Stimulated activated naive B cell treated with anti-CD40 and anti-IgM and Interleukin-4, amounts not matched to agents 10 μg/mL and 1 μg/mL and 100 μg/mL, for 72 hours (primary cell): ENCODE results near the gene OR14K1.
A peak's percentile ranks its signal among the peaks of the same experiment; 100 is the strongest.
"Not testable (repeated sequence)": the region's sequence is repeated elsewhere in the genome, so short reads cannot be mapped to it uniquely, and the experiment has no call there.

Experiments
- ATAC-seq, 2 donors: fragments of 150-1000 bp; cut with Tn5 transposase; replicated peaks; 2 replicates each; pipeline ENCODE4 v1.10.0; 2021; ENCODE audit warnings: moderate library complexity in 1 of 2
- DNase-seq: peaks from one replicate; pipeline ENCODE4 v3.0.0; 2021
- H3K27ac Mint-ChIP-seq: one replicate; pipeline ENCODE4 v1.8.0; 2022; ENCODE audit warnings: mild to moderate bottlenecking, mixed read lengths
- H3K27me3 Mint-ChIP-seq, 2 donors: one replicate each; pipeline ENCODE4 v1.8.0; 2022; ENCODE audit warnings: mixed read lengths in 2 of 2
- H3K36me3 Mint-ChIP-seq, 2 donors: one replicate each; pipeline ENCODE4 v1.8.0; 2022; ENCODE audit warnings: mixed read lengths in 2 of 2, mild to moderate bottlenecking in 1 of 2
- H3K4me1 Mint-ChIP-seq, 2 donors: one replicate each; pipeline ENCODE4 v1.8.0; 2022; ENCODE audit warnings: mixed read lengths in 2 of 2, mild to moderate bottlenecking in 1 of 2
- H3K4me3 Mint-ChIP-seq, 2 donors: one replicate each; pipeline ENCODE4 v1.8.0; 2022; ENCODE audit warnings: mild to moderate bottlenecking in 2 of 2, mixed read lengths in 2 of 2, moderate library complexity in 1 of 2
- H3K9me3 Mint-ChIP-seq, 2 donors: one replicate each; pipeline ENCODE4 v1.8.0; 2022; ENCODE audit warnings: mixed read lengths in 2 of 2, mild to moderate bottlenecking in 1 of 2

The OR14K1 gene, protein sequence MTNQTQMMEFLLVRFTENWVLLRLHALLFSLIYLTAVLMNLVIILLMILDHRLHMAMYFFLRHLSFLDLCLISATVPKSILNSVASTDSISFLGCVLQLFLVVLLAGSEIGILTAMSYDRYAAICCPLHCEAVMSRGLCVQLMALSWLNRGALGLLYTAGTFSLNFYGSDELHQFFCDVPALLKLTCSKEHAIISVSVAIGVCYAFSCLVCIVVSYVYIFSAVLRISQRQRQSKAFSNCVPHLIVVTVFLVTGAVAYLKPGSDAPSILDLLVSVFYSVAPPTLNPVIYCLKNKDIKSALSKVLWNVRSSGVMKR

DNA sequence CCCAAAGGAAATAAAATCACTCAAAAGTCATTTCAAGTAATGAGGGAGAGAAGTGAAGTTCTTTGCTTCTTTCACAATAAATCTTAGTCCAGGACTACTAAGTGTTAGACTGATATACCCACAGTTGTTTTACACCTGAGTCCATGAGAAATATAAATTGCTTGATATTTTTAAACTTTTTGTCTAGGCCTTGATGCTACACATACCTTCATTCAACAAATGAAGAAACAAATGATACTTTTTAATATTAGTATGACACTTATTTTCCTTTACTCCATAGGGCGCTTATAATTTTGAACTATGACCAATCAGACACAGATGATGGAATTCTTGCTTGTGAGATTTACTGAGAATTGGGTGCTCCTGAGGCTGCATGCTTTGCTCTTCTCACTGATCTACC lies at the start of gene OR14K1:
TSS of gene OR14K1 (plus strand) at position 301 of the 400 bp plus-strand sequence. CDS start at position 301, 0 bp downstream.
- Mint-ChIP-seq H3K4me3 (no peak within 1 kb of the TSS), H3K9me3 (no peaks in the 10 kb centered on the region), H3K4me1 (no peaks in the 10 kb centered on the region), H3K36me3 (no peaks in the 10 kb centered on the region), H3K27me3 (no peaks in the 10 kb centered on the region), H3K27ac (no peak within 1 kb of the TSS)
- DNase-seq, result no peak
- no peak for ATAC-seq

DNA sequence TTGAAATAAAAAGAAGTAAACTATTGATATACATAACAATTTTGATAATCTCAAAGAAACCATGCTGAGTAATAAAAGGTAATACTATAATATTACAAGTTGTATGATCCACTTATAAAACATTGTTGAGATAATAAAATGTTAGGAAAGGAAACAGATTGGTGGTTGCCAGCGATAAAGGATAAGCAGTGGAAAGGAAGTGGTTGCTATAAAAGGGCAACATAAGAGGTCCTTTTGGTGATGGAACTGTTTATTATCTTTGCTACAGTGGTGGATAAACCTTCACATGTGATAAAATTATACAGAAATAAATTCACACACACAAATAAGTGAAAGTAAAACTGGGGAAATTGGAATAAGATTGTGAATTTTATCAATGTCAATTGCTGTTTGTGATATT lies 37.1 kb upstream of the OR14K1 start:
- Mint-ChIP-seq H3K4me3 (no peak overlapping the region), H3K27ac (no peak overlapping the region)
- no peak for ATAC-seq

DNA sequence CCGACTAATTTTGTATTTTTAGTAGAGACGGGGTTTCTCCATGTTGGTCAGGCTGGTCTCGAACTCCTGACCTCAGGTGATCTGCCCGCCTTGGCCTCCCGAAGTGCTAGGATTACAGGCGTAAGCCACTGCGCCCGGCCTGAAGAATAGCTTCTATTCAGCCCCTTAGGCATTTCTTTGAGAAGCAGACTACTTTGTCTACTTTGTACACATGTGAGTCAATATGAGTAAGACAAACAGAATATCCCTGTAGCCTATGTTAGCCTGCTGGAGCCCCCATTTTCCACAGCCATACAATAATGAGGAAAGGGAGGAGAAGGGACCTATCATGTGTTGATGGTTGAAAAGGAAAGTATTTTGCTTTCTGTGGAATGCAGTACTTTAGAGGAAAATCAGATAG lies 27.7 kb upstream of the OR14K1 start:
- not testable (repeated sequence) for H3K4me3 Mint-ChIP-seq, ATAC-seq, H3K9me3 Mint-ChIP-seq, H3K27me3 Mint-ChIP-seq, H3K36me3 Mint-ChIP-seq, H3K4me1 Mint-ChIP-seq, H3K27ac Mint-ChIP-seq, DNase-seq

More for the DNA sequence above, 37.1 kb upstream of the OR14K1 start:
- Mint-ChIP-seq H3K9me3 (no peaks in the 10 kb centered on the region), H3K36me3 (no peaks in the 10 kb centered on the region), H3K4me1 (no peaks in the 10 kb centered on the region), H3K27me3 (peaks cover 0 to 6% of the 10 kb centered on the region in 2 donors)
- DNase-seq, result no peak

DNA sequence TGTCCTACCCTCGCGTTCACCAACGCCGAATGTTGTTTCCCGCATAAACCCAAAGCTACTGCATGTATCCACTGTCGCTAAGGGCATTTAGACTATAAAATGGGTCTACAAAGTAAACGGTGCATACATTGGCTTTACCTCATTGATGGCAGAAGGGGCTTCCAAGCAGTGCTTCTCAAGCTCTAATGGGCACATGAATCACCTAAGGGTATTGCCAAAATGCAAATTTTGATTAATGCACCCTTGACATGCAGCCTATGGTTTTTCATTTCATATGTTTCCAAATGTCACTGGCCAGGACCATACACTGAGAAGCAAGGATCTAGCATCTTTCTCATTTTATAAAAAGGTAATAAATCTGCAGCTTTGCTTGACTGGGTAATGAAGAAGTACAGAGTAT lies 24.7 kb upstream of the OR14K1 start:
- Mint-ChIP-seq H3K9me3 (no peaks in the 10 kb centered on the region), H3K4me1 (no peaks in the 10 kb centered on the region), H3K27me3 (peaks cover 0 to 4% of the 10 kb centered on the region in 2 donors), H3K4me3 (no peak overlapping the region), H3K36me3 (no peaks in the 10 kb centered on the region), H3K27ac (no peak overlapping the region)
- no peak for DNase-seq
- peak; percentile 63 to 68 for ATAC-seq

DNA sequence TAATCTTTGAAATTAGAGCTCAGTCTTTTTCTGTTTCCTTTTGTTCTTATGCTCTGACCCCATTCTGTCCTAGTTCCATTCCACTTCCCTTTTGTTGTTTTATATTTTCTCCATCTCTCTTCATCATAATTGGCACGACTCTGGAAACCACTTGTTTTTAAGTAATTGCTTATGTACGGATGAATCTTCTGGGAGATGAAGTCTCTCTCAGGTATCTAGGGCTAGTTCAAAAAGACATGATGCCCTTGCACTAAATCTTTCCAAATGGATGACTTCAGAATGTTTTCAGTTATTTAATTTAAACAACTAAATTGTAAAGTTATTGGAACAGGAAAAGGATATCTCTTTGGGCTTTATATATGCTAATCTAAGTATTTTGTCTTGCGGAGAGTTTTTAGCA lies 21.9 kb upstream of the OR14K1 start, which contains the start of gene OR6F1:
TSS of gene OR6F1 (minus strand) at position 101 of the 400 bp plus-strand sequence. CDS start 3,891 bp downstream, outside the sequence.
- no peaks in the 10 kb centered on the region for H3K4me1 Mint-ChIP-seq
- H3K4me3 Mint-ChIP-seq, result no peak within 1 kb of the TSS
- no peaks in the 10 kb centered on the region for H3K36me3 Mint-ChIP-seq
- DNase-seq (no peak), ATAC-seq (no peak)
- H3K27me3 Mint-ChIP-seq, result peaks cover 0 to 4% of the 10 kb centered on the region in 2 donors
- H3K9me3 Mint-ChIP-seq, result peaks cover 0 to 4% of the 10 kb centered on the region in 2 donors
- no peak within 1 kb of the TSS for H3K27ac Mint-ChIP-seq

DNA sequence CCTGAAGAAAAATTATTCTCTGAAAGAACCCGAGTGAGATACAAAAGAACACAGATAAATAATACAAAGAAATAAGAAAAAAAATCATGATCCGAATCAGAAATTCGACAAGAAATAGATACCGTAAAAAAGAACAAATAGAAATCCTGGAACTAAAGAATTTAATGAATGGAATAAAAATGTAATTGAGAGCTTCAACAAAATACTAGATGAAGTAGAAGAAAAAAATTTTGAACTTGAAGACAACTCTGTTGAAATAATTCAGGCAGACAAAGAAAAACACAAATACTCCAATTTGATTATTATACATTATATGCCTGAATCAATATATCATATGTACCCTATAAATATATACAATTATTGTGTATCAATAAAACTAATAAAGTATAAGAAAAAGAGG lies 17.2 kb upstream of the OR14K1 start:
- H3K9me3 Mint-ChIP-seq, result peaks cover 4 to 7% of the 10 kb centered on the region in 2 donors
- H3K4me3 Mint-ChIP-seq, result no peak overlapping the region
- no peaks in the 10 kb centered on the region for H3K27me3 Mint-ChIP-seq
- DNase-seq (no peak), ATAC-seq (no peak)
- H3K27ac Mint-ChIP-seq, result no peak overlapping the region
- H3K4me1 Mint-ChIP-seq, result no peaks in the 10 kb centered on the region
- no peaks in the 10 kb centered on the region for H3K36me3 Mint-ChIP-seq

DNA sequence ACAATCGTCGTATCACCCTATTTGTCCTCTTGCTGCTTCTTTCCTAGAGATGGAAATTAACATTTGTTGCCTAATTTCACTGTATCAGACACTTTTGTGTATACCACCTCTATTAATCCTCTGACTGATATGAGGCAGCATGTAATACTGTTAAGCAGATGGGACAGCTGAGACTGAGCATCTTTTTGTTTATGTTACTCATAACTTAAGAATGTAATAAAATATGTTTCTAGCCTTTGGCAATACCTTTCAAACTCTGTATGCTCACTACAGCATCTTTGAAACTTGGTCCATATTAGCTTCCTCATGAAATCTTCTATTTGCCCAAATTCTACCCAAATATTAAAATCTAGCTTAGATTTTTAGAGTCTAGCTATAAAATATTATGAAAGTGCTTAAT lies 2.3 kb downstream of the OR14K1 start:
- no peak overlapping the region for H3K4me3 Mint-ChIP-seq
- ATAC-seq (no peak), DNase-seq (no peak)
- H3K4me1 Mint-ChIP-seq, result no peaks in the 10 kb centered on the region
- H3K27ac Mint-ChIP-seq, result no peak overlapping the region
- H3K36me3 Mint-ChIP-seq, result no peaks in the 10 kb centered on the region
- no peaks in the 10 kb centered on the region for H3K9me3 Mint-ChIP-seq
- H3K27me3 Mint-ChIP-seq, result no peaks in the 10 kb centered on the region

DNA sequence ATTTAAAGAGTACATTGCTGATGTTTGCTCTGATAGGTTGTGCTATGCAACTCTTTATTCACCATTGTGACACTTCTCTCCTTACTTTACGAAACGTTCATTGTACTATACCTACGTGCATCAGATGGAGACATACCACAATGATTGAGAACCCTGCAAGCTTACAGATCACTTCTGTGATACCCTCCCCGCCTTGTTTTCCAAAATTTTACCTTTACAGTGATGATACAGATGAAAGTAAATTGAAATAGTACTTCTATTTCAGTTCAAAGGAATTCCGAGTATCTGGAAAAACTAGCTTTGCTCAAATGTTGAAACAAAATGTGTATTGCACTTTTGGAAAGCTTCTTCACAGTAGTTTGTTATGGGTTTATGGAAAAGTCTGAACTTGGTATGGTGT lies 3.3 kb downstream of the OR14K1 start:
- H3K4me1 Mint-ChIP-seq, result no peaks in the 10 kb centered on the region
- no peaks in the 10 kb centered on the region for H3K9me3 Mint-ChIP-seq
- H3K36me3 Mint-ChIP-seq, result no peaks in the 10 kb centered on the region
- DNase-seq (no peak), ATAC-seq (no peak)
- no peak overlapping the region for H3K4me3 Mint-ChIP-seq
- H3K27me3 Mint-ChIP-seq, result no peaks in the 10 kb centered on the region
- no peak overlapping the region for H3K27ac Mint-ChIP-seq

DNA sequence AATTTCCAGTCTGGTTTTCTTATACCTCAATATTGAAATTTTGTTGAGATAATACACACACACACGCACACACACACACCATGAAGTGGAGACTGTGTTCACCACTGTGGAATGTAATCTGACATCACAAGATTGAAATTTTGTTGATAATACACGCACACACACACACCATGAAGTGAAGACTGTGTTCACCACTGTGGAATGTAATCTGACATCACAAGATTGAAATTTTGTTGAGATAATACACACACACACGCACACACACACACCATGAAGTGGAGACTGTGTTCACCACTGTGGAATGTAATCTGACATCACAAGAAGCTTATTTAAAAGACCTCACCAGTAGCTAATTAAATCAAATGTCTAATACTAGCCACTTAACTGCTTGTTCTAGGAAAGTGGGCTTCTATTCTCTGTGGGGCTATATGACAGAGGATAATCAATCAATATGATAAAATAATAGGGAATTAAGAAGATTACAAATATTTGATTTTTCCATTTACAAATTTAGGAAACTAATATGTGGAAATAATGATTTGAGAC lies 3.9 kb downstream of the OR14K1 start:
- not testable (repeated sequence) for DNase-seq, H3K27me3 Mint-ChIP-seq, H3K9me3 Mint-ChIP-seq, H3K4me1 Mint-ChIP-seq, H3K27ac Mint-ChIP-seq, H3K4me3 Mint-ChIP-seq, ATAC-seq, H3K36me3 Mint-ChIP-seq

DNA sequence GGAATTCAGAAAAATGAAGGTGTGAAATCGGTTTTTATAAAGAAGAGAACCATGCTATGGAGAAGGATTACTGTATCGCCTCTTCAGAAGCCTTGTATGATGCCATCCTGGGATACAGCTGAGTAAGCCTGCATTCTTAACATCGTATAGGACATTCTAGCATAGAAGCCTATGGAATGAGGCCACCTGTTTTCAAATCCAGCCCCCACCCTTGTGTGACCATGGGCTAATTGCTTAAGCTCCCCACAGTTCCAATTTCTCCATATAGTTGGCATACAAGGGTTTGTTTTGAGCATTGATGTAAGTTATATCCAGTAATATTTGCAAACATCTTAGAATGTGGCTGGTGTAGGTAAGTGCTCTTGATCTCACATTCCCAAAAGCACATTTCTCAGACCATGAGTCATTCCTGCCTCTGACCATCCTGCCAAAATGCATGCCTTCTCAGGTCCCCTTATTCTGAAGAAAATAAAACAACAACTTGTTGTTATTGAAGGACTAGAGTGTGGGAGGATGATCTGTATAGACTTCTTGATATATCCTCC lies 8.0 kb downstream of the OR14K1 start:
- Mint-ChIP-seq H3K27ac (no peak overlapping the region), H3K9me3 (peaks cover 3 to 10% of the 10 kb centered on the region in 2 donors), H3K27me3 (no peaks in the 10 kb centered on the region), H3K4me1 (no peaks in the 10 kb centered on the region), H3K4me3 (no peak overlapping the region), H3K36me3 (peaks cover 0 to 3% of the 10 kb centered on the region in 2 donors)
- ATAC-seq (no peak), DNase-seq (no peak)

DNA sequence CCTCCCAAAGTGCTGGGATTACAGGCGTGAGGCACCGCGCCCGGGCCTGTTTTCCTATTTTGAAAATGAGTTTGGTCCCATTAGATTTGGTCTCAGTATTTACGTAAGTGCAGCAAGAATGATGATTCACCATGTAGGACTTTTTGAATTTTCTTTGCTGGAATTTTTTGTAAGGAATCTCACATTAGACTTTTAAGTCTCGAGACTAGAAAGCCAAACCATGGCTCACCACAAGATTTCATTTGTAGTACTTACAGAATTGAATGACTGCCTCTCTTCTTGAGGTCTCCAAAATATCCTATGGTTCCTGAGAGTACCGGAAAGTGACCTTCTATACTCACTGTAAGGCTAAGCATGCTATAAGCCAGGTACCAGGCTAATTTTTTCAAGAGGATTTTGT lies 9.2 kb downstream of the OR14K1 start:
- Mint-ChIP-seq H3K9me3 (peaks cover 3 to 14% of the 10 kb centered on the region in 2 donors), H3K4me1 (no peaks in the 10 kb centered on the region), H3K36me3 (peaks cover 0 to 3% of the 10 kb centered on the region in 2 donors), H3K4me3 (no peak overlapping the region), H3K27ac (no peak overlapping the region), H3K27me3 (no peaks in the 10 kb centered on the region)
- DNase-seq (no peak), ATAC-seq (no peak)

DNA sequence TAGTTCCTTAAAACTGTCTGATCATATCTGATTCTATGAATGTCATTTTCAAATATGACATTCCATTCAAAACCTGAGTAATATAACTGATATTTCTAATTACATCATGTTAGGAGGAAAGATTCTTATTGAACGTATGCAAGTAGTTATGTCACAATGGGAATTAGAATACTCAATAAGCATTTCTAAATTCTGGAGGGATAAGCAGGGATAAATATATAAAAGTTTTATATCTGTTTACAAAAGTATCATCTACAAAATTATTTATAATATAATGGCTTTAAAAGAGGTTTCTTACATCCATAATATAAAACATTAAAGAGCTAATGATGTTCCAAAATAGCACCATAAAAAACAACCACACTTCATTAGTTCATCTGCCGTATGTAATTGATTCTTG lies 9.6 kb downstream of the OR14K1 start, which contains the start of gene OR14A2:
TSS of gene OR14A2 (minus strand) at position 101 of the 400 bp plus-strand sequence.
- no peak for DNase-seq
- Mint-ChIP-seq H3K27ac (no peak within 1 kb of the TSS), H3K4me1 (no peaks in the 10 kb centered on the region), H3K4me3 (no peak within 1 kb of the TSS), H3K27me3 (no peaks in the 10 kb centered on the region), H3K9me3 (peaks cover 3 to 14% of the 10 kb centered on the region in 2 donors), H3K36me3 (peaks cover 0 to 3% of the 10 kb centered on the region in 2 donors)
- ATAC-seq, result no peak

DNA sequence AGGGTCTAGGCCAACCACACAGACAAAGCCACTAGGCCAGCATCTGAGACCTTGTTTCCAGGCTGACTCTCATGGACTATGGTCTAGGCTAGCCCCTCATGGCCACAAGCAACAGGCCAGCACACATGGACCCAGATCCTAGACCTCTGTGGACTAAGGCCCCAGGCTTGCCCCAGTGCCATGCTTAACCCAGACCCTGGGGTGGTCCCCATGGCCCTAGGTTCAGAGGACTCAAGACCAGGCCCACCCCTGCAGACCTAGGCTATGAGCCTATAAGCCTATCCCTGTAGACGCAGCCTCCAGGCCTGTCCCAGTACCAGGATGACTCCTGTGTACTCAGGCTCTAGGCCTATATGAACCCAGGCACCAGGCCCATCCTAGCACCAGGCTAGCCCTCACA lies 11.5 kb downstream of the OR14K1 start:
- H3K9me3 Mint-ChIP-seq, result peaks cover 3 to 14% of the 10 kb centered on the region in 2 donors
- no peaks in the 10 kb centered on the region for H3K27me3 Mint-ChIP-seq
- no peak overlapping the region for H3K4me3 Mint-ChIP-seq
- no peak overlapping the region for H3K27ac Mint-ChIP-seq
- H3K4me1 Mint-ChIP-seq, result no peaks in the 10 kb centered on the region
- ATAC-seq (no peak), DNase-seq (no peak)
- peaks cover 0 to 3% of the 10 kb centered on the region in 2 donors for H3K36me3 Mint-ChIP-seq

DNA sequence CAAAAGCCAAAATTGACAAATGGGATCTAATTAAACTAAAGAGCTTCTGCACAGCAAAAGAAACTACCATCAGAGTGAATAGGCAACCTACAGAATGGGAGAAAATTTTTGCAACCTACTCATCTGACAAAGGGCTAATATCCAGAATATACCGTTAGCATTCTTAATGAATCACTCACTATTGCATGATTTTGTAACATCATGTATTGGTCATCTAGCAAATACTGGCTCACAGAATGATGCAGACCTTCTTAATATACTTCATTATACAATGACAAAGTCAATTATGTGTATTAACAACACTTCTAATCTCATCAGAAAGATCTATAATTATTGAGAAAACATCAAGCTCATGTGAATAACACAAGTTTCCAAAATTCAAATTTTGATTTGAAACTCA lies 15.9 kb downstream of the OR14K1 start:
- not testable (repeated sequence) for H3K27ac Mint-ChIP-seq, H3K36me3 Mint-ChIP-seq, H3K27me3 Mint-ChIP-seq, ATAC-seq, H3K4me1 Mint-ChIP-seq, DNase-seq, H3K4me3 Mint-ChIP-seq
- H3K9me3 Mint-ChIP-seq, result peaks cover 5 to 19% of the 10 kb centered on the region in 2 donors

DNA sequence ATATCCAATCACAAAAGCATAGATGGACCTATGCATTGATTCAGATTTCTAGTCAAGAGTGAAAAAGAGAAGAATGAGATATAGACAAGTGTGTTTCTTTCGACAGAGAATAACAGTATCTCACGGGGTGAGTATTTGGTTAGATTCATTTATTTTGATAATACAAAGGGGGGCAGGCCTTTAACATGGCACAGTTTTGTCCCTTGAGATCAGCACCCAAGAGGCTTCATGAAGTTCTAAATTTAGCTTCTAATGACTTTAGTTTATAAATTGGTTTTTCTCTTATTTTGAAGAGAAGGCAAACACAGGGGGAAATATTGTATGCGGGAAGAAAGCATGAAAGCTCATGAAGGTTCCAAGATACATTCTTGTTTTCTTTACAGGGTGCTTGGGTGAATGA lies 22.0 kb downstream of the OR14K1 start, which contains the start of gene OR1C1:
TSS of gene OR1C1 (minus strand) at position 101 of the 400 bp plus-strand sequence. CDS start 2,150 bp downstream, outside the sequence.
- no peaks in the 10 kb centered on the region for H3K4me1 Mint-ChIP-seq

More for the DNA sequence above, 22.0 kb downstream of the OR14K1 start, which contains the start of gene OR1C1:
- H3K36me3 Mint-ChIP-seq, result no peaks in the 10 kb centered on the region
- peaks cover 0 to 6% of the 10 kb centered on the region in 2 donors for H3K9me3 Mint-ChIP-seq
- H3K27ac Mint-ChIP-seq, result no peak within 1 kb of the TSS
- ATAC-seq (no peak), DNase-seq (no peak)
- H3K27me3 Mint-ChIP-seq, result no peaks in the 10 kb centered on the region
- no peak within 1 kb of the TSS for H3K4me3 Mint-ChIP-seq
